Fibroblast of pulmonary artery (primary cell): ENCODE measurements around the gene SEC22C.
"Not testable (repeated sequence)": the region's sequence is repeated elsewhere in the genome, so short reads cannot be mapped to it uniquely, and the experiment has no call there.

Experiments
- DNase-seq: peaks from one replicate; pipeline ENCODE4 v3.0.0-alpha.2; 2010; ENCODE audit warnings: low read depth
- H3K4me3 ChIP-seq: replicated peaks from 2 replicates; pipeline ENCODE4 v1.5.1; 2011; ENCODE audit warnings: low read depth, mild to moderate bottlenecking, control low read depth, low read length, moderate library complexity
- CTCF ChIP-seq: IDR thresholded peaks from 2 replicates; pipeline ENCODE4 v1.5.1; 2011; ENCODE audit warnings: mild to moderate bottlenecking, control low read depth, low read length, inconsistent platforms; ENCODE audit errors: missing control alignments

The SEC22C gene

GRCh38 chr3:42582474-42583070 lies 805 bp upstream of the SEC22C start:
- no peak for TF ChIP-seq CTCF
- DNase-seq, result no peak
- peak overlapping the region; percentile 78 for H3K4me3 ChIP-seq

- H3K4me3 ChIP-seq, result peak overlapping the region; percentile 78
- DNase-seq, result peak; percentile 24
- TF ChIP-seq CTCF, result no peak
These were observed 413 bp downstream of the SEC22C start for GRCh38 chr3:42581400-42581708.

- not testable (repeated sequence) for DNase-seq, H3K4me3 ChIP-seq
These were observed 2.4 kb downstream of the SEC22C start for GRCh38 chr3:42579346-42579745.

GRCh38 chr3:42578054-42578453 lies 3.7 kb downstream of the SEC22C start:
- no peak for TF ChIP-seq CTCF
- no peak overlapping the region for H3K4me3 ChIP-seq
- DNase-seq, result no peak

GRCh38 chr3:42575137-42575741 lies 6.5 kb downstream of the SEC22C start:
- H3K4me3 ChIP-seq, result no peak overlapping the region
- TF ChIP-seq CTCF, result no peak
- DNase-seq, result no peak

GRCh38 chr3:42572278-42572677 lies 9.5 kb downstream of the SEC22C start:
- peak; percentile 47 for DNase-seq
- peak; percentile 67 for TF ChIP-seq CTCF
- no peak overlapping the region for H3K4me3 ChIP-seq

GRCh38 chr3:42569593-42570142 lies 12.1 kb downstream of the SEC22C start:
- no peak for DNase-seq
- no peak overlapping the region for H3K4me3 ChIP-seq
- no peak for TF ChIP-seq CTCF
